Ectodermal cell (in vitro differentiated cells): ENCODE data around the gene CAPN13.

ENCODE experiments used
- H3K27ac ChIP-seq: 2 replicates; pipeline ENCODE4 v1.7.0; 2013; ENCODE audit warnings: mild to moderate bottlenecking, low read depth, low read length; ENCODE audit not compliant: insufficient read depth, poor library complexity, severe bottlenecking
- H3K27me3 ChIP-seq: 2 replicates; pipeline ENCODE4 v1.7.0; 2013; ENCODE audit warnings: mild to moderate bottlenecking, low read length; ENCODE audit not compliant: insufficient read depth, control insufficient read depth, poor library complexity, severe bottlenecking
- H3K36me3 ChIP-seq: one replicate; pipeline ENCODE4 v1.7.0; 2013; ENCODE audit warnings: low read length; ENCODE audit not compliant: control insufficient read depth, insufficient read depth
- H3K4me1 ChIP-seq: one replicate; pipeline ENCODE4 v1.7.0; 2013; ENCODE audit warnings: low read length; ENCODE audit not compliant: control insufficient read depth, insufficient read depth
- H3K4me3 ChIP-seq: 2 replicates; pipeline ENCODE4 v1.7.0; 2013; ENCODE audit warnings: low read depth, low read length, control low read depth; ENCODE audit not compliant: insufficient read depth
- H3K9me3 ChIP-seq: 2 replicates; pipeline ENCODE4 v1.7.0; 2013; ENCODE audit warnings: mild to moderate bottlenecking, low read length, moderate library complexity; ENCODE audit not compliant: control insufficient read depth
- WGBS, 2 experiments: methylation state at CpG; one replicate each; pipeline ENCODE4 v1.1.7; 2013; ENCODE audit warnings: missing lambda C conversion rate in 2 of 2; 5-methylcytosine and 5-hydroxymethylcytosine counted together

CAPN13 gene

DNA sequence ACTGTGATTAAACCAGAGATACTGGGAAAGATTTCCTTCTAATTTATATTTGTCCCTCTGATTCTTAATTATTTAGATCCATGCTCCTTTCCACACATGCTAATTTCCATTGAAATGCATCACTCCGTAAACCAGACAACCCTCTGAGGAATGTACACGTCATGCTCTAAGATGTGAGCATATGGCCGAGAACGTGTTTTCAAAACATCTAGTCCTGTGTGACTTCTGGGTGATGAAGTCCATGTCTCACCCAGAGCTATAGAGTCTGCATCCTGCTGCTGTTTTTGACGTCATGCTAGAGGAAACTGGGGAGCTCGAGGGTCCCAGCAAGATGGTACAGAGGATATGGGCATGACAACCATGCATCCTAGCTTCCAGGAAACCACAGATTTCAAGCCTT, 53.6 kb downstream of the CAPN13 start:
- no peaks in the 10 kb centered on the region for H3K9me3 ChIP-seq
- no peak overlapping the region for H3K27ac ChIP-seq
- H3K4me1 ChIP-seq = no peaks in the 10 kb centered on the region
- H3K36me3 ChIP-seq = no peaks in the 10 kb centered on the region
- H3K27me3 ChIP-seq = no peaks in the 10 kb centered on the region
- WGBS, 2 experiments = 92 to 98% methylated on average over 6 of the region's 6 CpGs
- H3K4me3 ChIP-seq = no peak overlapping the region

DNA sequence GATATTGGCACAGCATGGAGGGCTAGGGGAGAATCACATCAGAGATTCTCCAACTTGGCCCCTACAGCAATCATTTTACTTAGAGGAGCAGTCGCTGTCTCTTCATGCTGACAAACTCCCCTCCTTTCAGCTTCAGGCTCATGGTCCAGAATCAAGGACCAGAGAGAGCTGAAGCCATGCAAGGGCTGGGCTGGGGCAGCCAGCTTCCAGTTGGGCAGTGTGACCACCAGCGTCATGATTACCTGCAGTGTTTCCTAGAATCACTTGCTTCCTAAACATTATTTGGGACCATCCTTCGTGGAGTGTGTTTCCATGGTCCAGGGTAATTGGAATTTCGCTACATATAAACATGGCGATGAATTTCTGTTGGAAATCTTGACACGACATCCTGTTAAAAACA, 54.4 kb downstream of the CAPN13 start:
- Histone ChIP-seq H3K27me3 (no peaks in the 10 kb centered on the region), H3K4me1 (no peaks in the 10 kb centered on the region), H3K4me3 (no peak overlapping the region), H3K36me3 (no peaks in the 10 kb centered on the region), H3K9me3 (no peaks in the 10 kb centered on the region), H3K27ac (no peak overlapping the region)
- WGBS, 2 experiments = 88 to 90% methylated on average over 6 of the region's 6 CpGs

DNA sequence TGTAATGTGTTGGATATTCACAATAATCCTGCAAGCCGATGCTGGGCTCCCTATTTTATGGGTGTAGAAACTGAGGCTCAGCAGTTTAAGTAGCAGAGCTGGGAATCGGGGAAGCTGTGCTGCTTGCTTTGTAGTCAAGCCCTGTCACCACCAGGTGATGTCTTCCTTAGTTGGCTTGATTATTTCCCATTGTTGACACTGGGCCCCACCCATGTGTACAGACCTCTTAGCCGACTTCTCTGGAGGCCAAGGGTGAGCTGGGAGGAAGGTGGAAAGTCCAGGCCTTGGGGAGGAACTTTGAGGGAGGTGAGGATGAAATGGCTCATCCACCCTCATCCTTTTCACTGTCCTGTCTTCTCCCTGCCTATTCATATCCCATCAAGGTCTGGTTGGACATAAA, 60.0 kb downstream of the CAPN13 start:
- WGBS, 2 experiments = 92% methylated on average over 3 of the region's 3 CpGs
- Histone ChIP-seq H3K36me3 (no peaks in the 10 kb centered on the region), H3K27me3 (no peaks in the 10 kb centered on the region), H3K4me1 (no peaks in the 10 kb centered on the region), H3K27ac (no peak overlapping the region), H3K4me3 (no peak overlapping the region), H3K9me3 (no peaks in the 10 kb centered on the region)

GRCh38 chr2:30744823-30745222, 62.4 kb downstream of the CAPN13 start:
- Histone ChIP-seq H3K27ac (no peak overlapping the region), H3K36me3 (no peaks in the 10 kb centered on the region), H3K9me3 (no peaks in the 10 kb centered on the region), H3K4me1 (no peaks in the 10 kb centered on the region), H3K4me3 (no peak overlapping the region), H3K27me3 (no peaks in the 10 kb centered on the region)
- WGBS, 2 experiments = 96 to 97% methylated on average over 2 of the region's 2 CpGs

- no peak overlapping the region for H3K27ac ChIP-seq
- no peaks in the 10 kb centered on the region for H3K36me3 ChIP-seq
- no peak overlapping the region for H3K4me3 ChIP-seq
- H3K9me3 ChIP-seq = no peaks in the 10 kb centered on the region
- 93 to 95% methylated on average over 7 of the region's 7 CpGs for WGBS, 2 experiments
- H3K4me1 ChIP-seq = no peaks in the 10 kb centered on the region
- no peaks in the 10 kb centered on the region for H3K27me3 ChIP-seq
Observed at GRCh38 chr2:30741576-30741975, 65.7 kb downstream of the CAPN13 start.

DNA sequence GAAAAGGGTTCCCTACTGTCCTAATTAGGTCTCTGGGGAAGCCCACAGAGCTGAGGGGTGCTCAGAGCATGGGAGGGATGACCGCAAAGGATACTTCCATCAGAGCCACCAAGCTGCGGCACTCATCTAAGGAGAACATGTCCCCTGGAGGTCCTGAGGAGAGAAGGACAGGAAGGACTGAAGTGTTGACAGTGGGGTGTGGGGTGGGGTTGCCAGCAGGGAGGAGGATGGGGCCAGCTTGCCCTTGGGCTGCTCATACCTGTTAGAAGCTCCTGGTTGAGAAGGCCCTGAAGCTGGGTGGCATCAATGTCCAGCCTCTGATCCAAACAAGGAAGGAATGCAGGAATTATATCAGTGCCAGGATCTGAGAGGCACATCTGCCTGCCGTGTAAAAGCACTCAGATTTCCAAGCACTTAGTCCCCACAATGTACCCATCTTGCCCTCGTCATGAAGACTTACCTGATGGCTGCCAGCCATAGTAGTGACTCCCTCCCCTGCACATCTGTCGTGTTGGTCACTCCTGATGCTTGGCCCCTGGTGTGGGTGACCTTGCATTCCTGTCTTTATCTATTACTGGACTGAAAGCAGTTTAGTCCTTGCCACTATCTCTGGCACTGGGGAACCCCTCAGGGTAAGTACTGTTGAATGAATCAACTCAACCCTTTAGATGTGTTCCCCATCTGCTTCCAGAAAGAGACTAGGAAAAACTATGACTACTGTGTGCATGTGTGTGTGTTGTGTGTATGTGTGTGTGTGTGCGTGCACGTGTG, 68.9 kb downstream of the CAPN13 start:
- H3K9me3 ChIP-seq = no peaks in the 10 kb centered on the region
- H3K4me1 ChIP-seq = no peaks in the 10 kb centered on the region
- H3K36me3 ChIP-seq = no peaks in the 10 kb centered on the region
- H3K4me3 ChIP-seq = no peak overlapping the region
- H3K27ac ChIP-seq = no peak overlapping the region
- WGBS, 2 experiments = 88 to 94% methylated on average over 7 of the region's 7 CpGs
- no peaks in the 10 kb centered on the region for H3K27me3 ChIP-seq

DNA sequence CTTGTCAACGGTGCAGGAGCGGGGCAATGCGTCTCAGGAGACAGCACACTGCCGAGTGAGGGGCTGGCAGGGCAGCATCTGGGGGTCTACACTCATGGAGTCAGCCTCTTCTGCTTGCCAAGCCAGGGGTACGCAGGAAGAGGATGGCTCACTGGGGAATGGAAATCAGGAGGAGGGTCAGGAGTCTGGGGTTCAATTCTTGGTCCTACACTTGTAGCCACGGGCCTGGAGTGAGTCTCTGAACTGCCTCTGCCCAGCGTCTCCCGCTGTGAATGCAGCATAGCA, 70.0 kb downstream of the CAPN13 start:
- no peaks in the 10 kb centered on the region for H3K4me1 ChIP-seq
- H3K9me3 ChIP-seq = no peaks in the 10 kb centered on the region
- no peaks in the 10 kb centered on the region for H3K27me3 ChIP-seq
- H3K4me3 ChIP-seq = no peak overlapping the region
- no peak overlapping the region for H3K27ac ChIP-seq
- H3K36me3 ChIP-seq = no peaks in the 10 kb centered on the region
- 92 to 93% methylated on average over 8 of the region's 8 CpGs for WGBS, 2 experiments

DNA sequence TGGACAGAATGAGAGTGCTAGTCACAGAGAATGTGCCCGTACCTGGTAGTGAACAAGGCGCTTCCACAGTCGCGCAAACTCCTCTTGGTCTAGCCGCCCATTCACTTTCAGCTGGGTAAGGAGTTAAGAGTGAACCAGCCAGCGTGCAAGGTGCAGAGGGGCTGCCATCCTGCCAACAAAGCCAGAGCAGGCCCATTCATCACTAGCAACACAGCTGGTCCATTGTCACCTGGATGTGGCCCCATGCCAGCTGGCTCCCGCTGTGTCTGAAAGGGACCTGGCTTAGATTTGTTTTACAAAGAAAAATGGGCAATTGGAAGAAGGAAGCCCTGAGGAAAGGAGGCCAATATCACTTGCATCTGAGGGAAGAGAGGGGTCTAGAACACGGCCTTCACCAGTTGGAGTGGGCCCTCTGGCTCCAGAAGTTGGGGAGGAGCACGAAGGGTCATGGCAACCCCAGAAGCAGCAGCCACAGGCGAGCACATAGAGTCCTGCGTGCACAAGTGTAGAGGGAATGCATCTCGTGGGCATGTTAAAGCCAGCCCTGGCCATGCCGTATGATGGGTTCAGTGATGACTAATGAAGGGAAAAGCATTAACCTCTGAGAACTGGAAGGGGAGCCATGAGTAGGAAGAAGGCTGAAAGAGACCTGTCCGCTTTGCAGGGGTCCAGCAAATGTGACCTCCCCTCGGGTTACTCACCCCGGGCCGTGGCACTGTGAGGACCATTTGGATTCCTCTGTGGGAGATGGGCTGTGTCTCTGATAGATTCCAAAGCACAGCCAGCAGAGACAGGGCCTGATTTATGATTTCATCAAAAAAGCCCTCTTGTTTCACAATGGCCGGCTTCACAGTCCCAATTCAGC, 70.6 kb downstream of the CAPN13 start:
- Histone ChIP-seq H3K27ac (no peak overlapping the region), H3K4me1 (no peaks in the 10 kb centered on the region), H3K9me3 (no peaks in the 10 kb centered on the region), H3K36me3 (no peaks in the 10 kb centered on the region), H3K4me3 (no peak overlapping the region), H3K27me3 (no peaks in the 10 kb centered on the region)
- WGBS, 2 experiments = 90 to 93% methylated on average over 18 of the region's 18 CpGs

GRCh38 chr2:30733876-30734520, 73.2 kb downstream of the CAPN13 start:
- Histone ChIP-seq H3K36me3 (no peaks in the 10 kb centered on the region), H3K4me3 (no peak overlapping the region), H3K4me1 (no peaks in the 10 kb centered on the region), H3K27me3 (no peaks in the 10 kb centered on the region), H3K27ac (no peak overlapping the region), H3K9me3 (no peaks in the 10 kb centered on the region)
- WGBS, 2 experiments = 92 to 94% methylated on average over 15 of the region's 15 CpGs

DNA sequence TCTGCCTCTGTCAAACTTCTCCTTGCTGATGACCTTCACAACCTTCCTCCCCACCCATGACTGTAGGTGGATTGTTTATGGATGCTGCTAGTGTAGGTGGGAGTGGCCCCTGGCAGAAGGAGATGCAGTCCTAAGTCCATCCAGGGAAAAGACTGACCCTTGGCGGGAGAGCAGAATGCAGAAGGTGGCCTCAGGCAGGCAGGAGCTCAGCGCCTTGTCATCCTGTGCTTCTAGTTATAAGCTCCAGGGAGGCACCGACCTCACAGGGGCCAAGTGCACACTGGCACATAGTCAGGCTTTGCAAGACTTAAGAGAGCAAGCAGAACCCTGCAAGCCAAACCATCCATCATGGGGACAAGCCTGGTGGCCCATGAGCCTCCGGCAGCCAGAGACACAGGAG, 74.4 kb downstream of the CAPN13 start:
- Histone ChIP-seq H3K36me3 (no peaks in the 10 kb centered on the region), H3K27me3 (no peaks in the 10 kb centered on the region), H3K9me3 (no peaks in the 10 kb centered on the region), H3K4me1 (no peaks in the 10 kb centered on the region), H3K27ac (no peak overlapping the region), H3K4me3 (no peak overlapping the region)
- 91 to 93% methylated on average over 4 of the region's 4 CpGs for WGBS, 2 experiments
